ENCODE data around the gene ZCCHC7.

The ZCCHC7 gene

DNA sequence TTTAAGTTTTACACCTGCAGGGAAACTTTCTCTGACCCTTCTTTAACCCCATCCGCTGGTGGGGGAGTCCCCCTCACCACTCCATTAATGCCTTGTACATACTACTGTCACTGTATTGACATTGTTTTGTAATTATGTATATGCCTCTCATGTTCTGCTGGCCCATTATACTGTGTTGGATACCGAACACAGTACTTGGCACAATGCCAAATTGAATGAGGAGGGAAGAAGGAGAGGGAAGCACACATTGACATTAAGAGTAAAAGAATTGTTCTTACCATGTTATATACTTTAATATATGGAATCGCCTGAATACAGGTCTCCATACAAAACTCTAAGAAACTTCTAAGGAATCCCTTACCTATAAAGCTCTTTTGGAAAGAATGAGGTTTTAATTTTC is 228.5 kb downstream of the ZCCHC7 start:
- TF ChIP-seq, protein P1, sequence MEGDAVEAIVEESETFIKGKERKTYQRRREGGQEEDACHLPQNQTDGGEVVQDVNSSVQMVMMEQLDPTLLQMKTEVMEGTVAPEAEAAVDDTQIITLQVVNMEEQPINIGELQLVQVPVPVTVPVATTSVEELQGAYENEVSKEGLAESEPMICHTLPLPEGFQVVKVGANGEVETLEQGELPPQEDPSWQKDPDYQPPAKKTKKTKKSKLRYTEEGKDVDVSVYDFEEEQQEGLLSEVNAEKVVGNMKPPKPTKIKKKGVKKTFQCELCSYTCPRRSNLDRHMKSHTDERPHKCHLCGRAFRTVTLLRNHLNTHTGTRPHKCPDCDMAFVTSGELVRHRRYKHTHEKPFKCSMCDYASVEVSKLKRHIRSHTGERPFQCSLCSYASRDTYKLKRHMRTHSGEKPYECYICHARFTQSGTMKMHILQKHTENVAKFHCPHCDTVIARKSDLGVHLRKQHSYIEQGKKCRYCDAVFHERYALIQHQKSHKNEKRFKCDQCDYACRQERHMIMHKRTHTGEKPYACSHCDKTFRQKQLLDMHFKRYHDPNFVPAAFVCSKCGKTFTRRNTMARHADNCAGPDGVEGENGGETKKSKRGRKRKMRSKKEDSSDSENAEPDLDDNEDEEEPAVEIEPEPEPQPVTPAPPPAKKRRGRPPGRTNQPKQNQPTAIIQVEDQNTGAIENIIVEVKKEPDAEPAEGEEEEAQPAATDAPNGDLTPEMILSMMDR (IDR thresholded peaks at IDR 0.05; ENCODE audit: insufficient read depth, low read depth, low read length, missing control alignments): no peak
- no peak for DNase-seq (ENCODE audit: low read depth)
- no peak overlapping the region for H3K4me3 ChIP-seq (ENCODE audit: low read depth, low read length)

DNA sequence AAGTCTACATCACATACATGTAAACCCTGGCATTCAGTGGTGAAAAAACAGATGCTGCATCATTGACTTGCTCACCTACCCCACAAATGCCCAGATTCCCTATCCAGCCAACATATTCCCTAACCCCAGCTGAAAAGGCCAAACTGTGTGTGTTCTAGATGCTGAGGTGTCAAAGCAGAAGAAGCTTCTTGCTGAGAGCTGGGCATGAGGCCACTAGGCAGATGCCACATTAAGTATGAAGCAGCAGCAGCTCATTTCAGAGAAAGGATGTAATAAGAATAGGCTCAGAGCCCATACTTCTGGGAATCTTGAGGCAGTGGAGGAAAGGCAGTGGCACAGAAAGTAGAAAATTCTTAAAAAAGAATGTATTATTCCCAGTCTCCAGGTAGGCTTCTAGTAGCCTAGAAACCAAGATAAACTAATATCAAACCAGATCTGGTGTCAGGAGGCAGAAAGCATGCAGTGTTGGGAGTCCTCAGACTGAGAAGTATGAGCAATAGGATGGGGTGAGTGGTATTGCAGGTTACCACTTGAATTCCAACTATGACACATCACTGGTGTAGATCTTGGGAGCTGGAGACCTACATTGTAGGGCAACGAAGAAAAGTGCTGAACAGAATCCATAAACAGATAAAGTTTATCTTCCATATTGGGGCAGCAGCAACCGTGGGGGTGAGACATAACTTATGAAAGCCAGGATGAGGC is 230.3 kb downstream of the ZCCHC7 start:
- DNase-seq (ENCODE audit: low read depth): no peak
- H3K4me3 ChIP-seq (ENCODE audit: low read depth, low read length): no peak overlapping the region
- TF ChIP-seq, protein P1 (IDR thresholded peaks at IDR 0.05; ENCODE audit: insufficient read depth, low read depth, low read length, missing control alignments): no peak

DNA sequence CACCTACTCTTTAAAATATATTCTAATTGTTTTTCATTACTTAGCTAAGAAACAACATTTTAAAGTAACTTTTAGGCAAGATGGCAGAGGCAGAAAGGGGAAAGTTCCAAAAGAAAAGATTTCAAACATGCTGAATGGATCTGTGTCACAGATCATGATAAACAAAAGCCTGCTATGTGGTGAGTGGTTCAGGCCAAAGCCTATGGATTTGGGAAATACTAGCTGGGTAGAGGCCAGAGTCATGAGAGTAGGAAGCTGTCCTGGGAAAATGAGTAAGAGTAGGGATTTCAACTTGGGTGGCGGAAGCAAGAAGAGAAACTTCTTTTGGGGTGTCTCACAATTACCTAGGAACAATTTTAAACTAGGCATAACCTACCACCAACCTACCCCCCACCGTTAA is 233.4 kb downstream of the ZCCHC7 start:
- no peak overlapping the region for H3K4me3 ChIP-seq (ENCODE audit: low read depth, low read length)
- TF ChIP-seq, protein P1 (IDR thresholded peaks at IDR 0.05; ENCODE audit: insufficient read depth, low read depth, low read length, missing control alignments): no peak
- DNase-seq (ENCODE audit: low read depth): no peak

DNA sequence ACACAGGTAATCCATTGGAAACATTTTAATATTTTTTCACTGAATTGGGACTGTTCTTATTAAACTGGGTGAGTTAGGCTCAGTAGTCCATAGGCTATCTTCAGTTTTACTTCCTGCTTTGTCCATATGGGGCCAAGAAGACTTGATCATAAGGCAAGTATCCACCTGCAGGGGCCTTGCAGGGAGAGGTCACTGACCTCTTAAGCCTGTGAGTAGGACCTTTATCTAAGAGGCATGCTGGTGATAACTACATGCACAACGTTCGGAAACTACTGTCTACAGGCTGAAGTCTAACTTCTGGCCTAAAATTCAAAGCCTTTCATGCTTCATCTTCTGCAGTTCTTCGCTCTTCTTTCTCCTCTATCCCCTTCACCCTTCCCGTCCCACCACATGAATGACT is 242.1 kb downstream of the ZCCHC7 start:
- DNase-seq (ENCODE audit: low read depth): no peak
- H3K4me3 ChIP-seq (ENCODE audit: low read depth, low read length): no peak overlapping the region
- TF ChIP-seq, protein P1 (IDR thresholded peaks at IDR 0.05; ENCODE audit: insufficient read depth, low read depth, low read length, missing control alignments): no peak

DNA sequence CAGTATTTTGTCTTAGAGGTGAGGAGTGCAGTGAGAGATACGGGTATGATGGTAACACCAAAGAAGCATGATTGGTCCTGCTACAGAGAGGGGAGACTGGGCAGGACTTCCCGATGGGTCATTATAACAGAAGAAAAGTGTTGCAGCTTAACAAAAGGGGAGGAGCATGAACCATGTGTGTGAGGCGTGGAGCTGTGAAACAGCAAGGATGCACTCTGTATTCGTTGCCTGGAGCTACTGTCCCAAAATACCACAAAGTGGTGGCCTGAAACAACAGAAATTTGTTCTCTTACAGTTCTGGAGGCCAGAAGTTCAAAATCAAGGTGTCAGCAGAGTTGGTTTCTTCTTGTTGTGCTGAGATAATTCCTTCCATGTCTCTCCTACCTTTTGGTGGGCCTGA is 242.8 kb downstream of the ZCCHC7 start:
- no peak overlapping the region for H3K4me3 ChIP-seq (ENCODE audit: low read depth, low read length)
- TF ChIP-seq, protein P1 (IDR thresholded peaks at IDR 0.05; ENCODE audit: insufficient read depth, low read depth, low read length, missing control alignments): no peak
- no peak for DNase-seq (ENCODE audit: low read depth)

DNA sequence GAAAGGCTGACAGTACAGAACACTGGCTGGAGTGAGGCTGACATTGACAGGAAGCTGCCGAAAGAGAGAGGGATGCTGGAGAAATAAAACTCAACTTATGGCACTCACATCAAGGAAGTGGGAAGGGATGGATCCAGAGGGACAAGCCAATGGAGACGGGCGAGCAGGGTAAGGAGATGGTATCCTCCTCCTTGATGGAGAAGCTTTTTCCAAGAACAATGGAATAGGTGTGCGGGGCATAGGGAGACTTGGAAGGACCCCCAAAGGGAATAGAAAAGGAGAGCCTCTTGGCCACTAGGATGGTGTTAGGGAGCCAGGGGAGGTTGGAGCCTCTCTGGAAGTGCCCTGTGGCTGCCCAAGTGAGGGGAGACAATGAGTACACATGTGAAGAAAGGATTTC is 243.8 kb downstream of the ZCCHC7 start:
- DNase-seq (ENCODE audit: low read depth): no peak
- TF ChIP-seq, protein P1 (IDR thresholded peaks at IDR 0.05; ENCODE audit: insufficient read depth, low read depth, low read length, missing control alignments): no peak
- no peak overlapping the region for H3K4me3 ChIP-seq (ENCODE audit: low read depth, low read length)
